Measurements from ENCODE around the gene C2orf72. TPM values are rescaled to one million over a fixed set of nuclear protein-coding genes. Genes with fewer than 3 reads are reported as not detected.

The C2orf72 gene
- total and polyA plus RNA-seq, 2 experiments from 2014 or later, result 86.9 to 112 TPM

- 88% methylated on average over 5 of the region's 5 CpGs for WGBS (ENCODE audit: low lambda C conversion rate, missing lambda C conversion rate)
- H3K27ac ChIP-seq, result no peak overlapping the region
- H3K79me2 ChIP-seq, result no peaks in the 10 kb centered on the region
- no peak for DNase-seq (ENCODE audit: low spot score)
- no peak overlapping the region for H3K4me2 ChIP-seq
- H3K9me3 ChIP-seq (ENCODE audit: low read depth), result no peaks in the 10 kb centered on the region
- no peaks in the 10 kb centered on the region for H3K36me3 ChIP-seq (replicated peaks; ENCODE audit: insufficient read depth, low read depth)
- no peak for TF ChIP-seq EZH2 (IDR thresholded peaks at IDR 0.05; ENCODE audit: borderline replicate concordance)
- no peaks in the 10 kb centered on the region for H4K20me1 ChIP-seq (ENCODE audit: insufficient read depth, poor library complexity, severe bottlenecking)
- no peaks in the 10 kb centered on the region for H3K9me2 ChIP-seq (replicated peaks; ENCODE audit: insufficient read depth)
- H3K27me3 ChIP-seq, result no peaks in the 10 kb centered on the region
- peaks cover 35% of the 10 kb centered on the region for H3K4me1 ChIP-seq (ENCODE audit: insufficient read depth)
- H3K4me3 ChIP-seq, result no peak overlapping the region
- no peak overlapping the region for H2AFZ ChIP-seq
These were observed 9.6 kb downstream of the C2orf72 start for GRCh38 chr2:231046916-231047273.

GRCh38 chr2:231047274-231047922 is 10.1 kb downstream of the C2orf72 start:
- no peak for TF ChIP-seq CTCF (IDR thresholded peaks at IDR 0.05; ENCODE audit: poor library complexity)
- H3K9me2 ChIP-seq (replicated peaks; ENCODE audit: insufficient read depth), result no peaks in the 10 kb centered on the region
- peaks cover 40% of the 10 kb centered on the region for H3K4me1 ChIP-seq (ENCODE audit: insufficient read depth)
- H2AFZ ChIP-seq, result no peak overlapping the region
- no peak for DNase-seq (ENCODE audit: low spot score)
- no peaks in the 10 kb centered on the region for H3K9me3 ChIP-seq (ENCODE audit: low read depth)
- no peaks in the 10 kb centered on the region for H3K36me3 ChIP-seq (replicated peaks; ENCODE audit: insufficient read depth, low read depth)
- H4K20me1 ChIP-seq (ENCODE audit: insufficient read depth, poor library complexity, severe bottlenecking), result no peaks in the 10 kb centered on the region
- WGBS (ENCODE audit: low lambda C conversion rate, missing lambda C conversion rate), result 82% methylated on average over 8 of the region's 8 CpGs
- no peaks in the 10 kb centered on the region for H3K27me3 ChIP-seq
- H3K4me3 ChIP-seq, result no peak overlapping the region
- H3K4me2 ChIP-seq, result no peak overlapping the region
- peak overlapping the region; percentile 86 for H3K27ac ChIP-seq
- no peaks in the 10 kb centered on the region for H3K79me2 ChIP-seq

DNA sequence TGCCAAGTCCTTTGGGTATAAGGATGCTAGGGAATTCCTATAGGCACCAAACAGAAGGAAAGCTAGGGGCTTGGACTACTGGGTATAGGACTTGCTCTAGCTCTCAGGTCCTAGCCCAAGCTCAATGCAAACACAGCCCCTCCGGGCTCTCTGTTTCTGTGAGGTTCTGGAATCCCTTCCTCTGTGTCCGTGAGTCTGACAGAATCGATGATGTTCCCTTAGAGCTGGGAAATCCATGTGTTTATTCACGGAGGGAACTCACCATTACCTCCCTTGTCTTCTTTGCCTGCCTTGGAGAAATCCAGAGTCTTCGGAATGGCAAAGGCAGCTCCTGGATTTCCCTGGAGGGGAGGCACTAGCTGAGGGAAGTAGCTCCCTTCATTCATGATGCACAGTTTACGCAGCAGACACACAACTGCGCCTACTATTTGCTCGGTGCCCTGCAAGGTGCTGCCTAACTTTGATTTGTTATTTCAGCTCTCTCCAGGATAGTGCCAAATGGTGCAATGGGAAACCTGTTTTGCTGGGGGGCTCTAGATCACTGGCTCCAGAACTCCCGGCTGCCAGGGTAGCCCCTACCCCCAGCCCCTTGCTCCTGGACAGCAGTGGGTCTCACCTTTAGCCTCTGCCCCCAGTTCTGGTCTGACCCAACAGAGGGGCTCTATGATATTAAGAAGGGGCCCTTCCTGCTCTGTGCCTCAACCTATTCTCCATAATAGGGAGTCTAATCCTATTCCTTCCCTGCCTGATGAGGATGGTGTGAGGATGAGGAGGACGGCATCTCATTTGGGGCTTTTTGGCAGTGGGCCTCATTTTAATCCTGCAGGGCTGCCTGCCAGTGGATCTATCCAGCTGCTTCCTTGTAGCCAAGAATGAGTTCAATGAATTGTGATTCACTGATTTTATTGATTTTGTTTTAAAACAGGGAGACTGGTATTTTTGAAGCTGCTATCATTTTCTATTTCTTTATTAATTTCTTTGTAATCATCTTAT is 10.9 kb downstream of the C2orf72 start:
- Histone ChIP-seq H3K27me3 (no peaks in the 10 kb centered on the region), H2AFZ (no peak overlapping the region), H3K4me1 (ENCODE audit: insufficient read depth) (peaks cover 40% of the 10 kb centered on the region), H3K27ac (peak overlapping the region; percentile 86), H3K79me2 (no peaks in the 10 kb centered on the region), H3K4me3 (no peak overlapping the region), H4K20me1 (ENCODE audit: insufficient read depth, poor library complexity, severe bottlenecking) (no peaks in the 10 kb centered on the region), H3K36me3 (replicated peaks; ENCODE audit: insufficient read depth, low read depth) (no peaks in the 10 kb centered on the region), H3K9me2 (replicated peaks; ENCODE audit: insufficient read depth) (no peaks in the 10 kb centered on the region), H3K9me3 (ENCODE audit: low read depth) (no peaks in the 10 kb centered on the region), H3K4me2 (no peak overlapping the region)
- DNase-seq (ENCODE audit: low spot score), result no peak
- TF ChIP-seq EZH2 (IDR thresholded peaks at IDR 0.05; ENCODE audit: borderline replicate concordance) (no peak), EZH2phosphoT487 (IDR thresholded peaks at IDR 0.05; ENCODE audit: low read depth, severe bottlenecking, unreplicated experiment) (no peak), CTCF (IDR thresholded peaks at IDR 0.05; ENCODE audit: poor library complexity) (no peak)
- 73% methylated on average over 10 of the region's 10 CpGs for WGBS (ENCODE audit: low lambda C conversion rate, missing lambda C conversion rate)
